GM21515 (cell line): ENCODE results near the gene GATC.
A peak's percentile ranks its signal among the peaks of the same experiment; 100 is the strongest.

Source experiments
- ATAC-seq: cut with Tn5 transposase; IDR thresholded peaks from one replicate; pipeline ENCODE4 v1.9.1; 2021; ENCODE audit not compliant: unreplicated experiment

Gene GATC

GRCh38 chr12:120495731-120496412, 49.6 kb downstream of the GATC start, which contains the start of gene DYNLL1:
TSS of gene DYNLL1 (plus strand) at chr12:120496113. CDS start at chr12:120496422, 309 bp downstream.
- ATAC-seq = peak; percentile 86

GRCh38 chr12:120496413-120497340, 50.4 kb downstream of the GATC start:
- peak; percentile 22 for ATAC-seq

- ATAC-seq = no peak
These were observed 51.4 kb downstream of the GATC start for GRCh38 chr12:120497524-120498150.

- no peak for ATAC-seq
These were observed 52.7 kb downstream of the GATC start for GRCh38 chr12:120498870-120499515.

GRCh38 chr12:120500581-120500980, 54.3 kb downstream of the GATC start:
- no peak for ATAC-seq

- ATAC-seq = no peak
These were observed 58.3 kb downstream of the GATC start for GRCh38 chr12:120504587-120504986.

GRCh38 chr12:120508537-120508936, 62.3 kb downstream of the GATC start:
- no peak for ATAC-seq
